Spleen (tissue), 7 donors: ENCODE results near the gene ZNF385C.

Experiments
- CTCF ChIP-seq, 11 experiments: fragments of 200-600 bp in 7 of 11; fragments of 450-650 bp in 4 of 11; sonication (generic) in 4 of 11; IDR thresholded peaks in 8 of 11; conservative IDR thresholded peaks in 3 of 11; 1 replicate in 7 of 11; 2 replicates in 4 of 11; pipeline versions ENCODE4 v1.4.0 to v1.8.0; 2016 to 2021; ENCODE audit warnings: antibody characterized with exemption in 11 of 11, inconsistent platforms in 4 of 11, mild to moderate bottlenecking in 1 of 11
- POLR2AphosphoS5 ChIP-seq, 3 donors: sonication (generic); formaldehyde crosslinking; IDR thresholded peaks; one replicate each; pipeline ENCODE4 v1.5.1; 2017; ENCODE audit warnings: antibody characterized with exemption in 3 of 3
- donor health status: DM: no; HTN: no; CAD: no; lungs with moderate emphysema.
- donor health status: DM: no; HTN: no; CAD: no.
- donor health status: DM: no; HTN: no; CAD: no.

- TF ChIP-seq CTCF (IDR thresholded peaks at IDR 0.05 in 8 of 11, conservative IDR thresholded peaks at IDR 0.05 in 3 of 11) (no peak), POLR2AphosphoS5 (IDR thresholded peaks at IDR 0.05) (no peak)
Measured at GRCh38 chr17:42141382-42141781, 43.1 kb upstream of the ZNF385C start.
